Thyroid gland (tissue), 4 donors: ENCODE data around the gene VAV3. TPM values are rescaled to one million over a fixed set of nuclear protein-coding genes. Genes with fewer than 3 reads are reported as not detected.

Experiments
- DNase-seq, 2 donors: peaks; one replicate each; pipeline ENCODE4 v3.0.0-alpha.2; 2019
- H3K27ac ChIP-seq, 3 donors: fragments of 200-600 bp; sonication (generic); 1 replicate in 2 of 3; 2 replicates in 1 of 3; pipeline ENCODE4 v1.5.1; 2016 to 2019; ENCODE audit warnings: mild to moderate bottlenecking in 1 of 3, moderate library complexity in 1 of 3
- H3K27me3 ChIP-seq: fragments of 200-600 bp; sonication (generic); one replicate; pipeline ENCODE4 v1.5.1; 2019
- H3K36me3 ChIP-seq, 2 donors: fragments of 200-600 bp; sonication (generic); one replicate each; pipeline ENCODE4 v1.5.1; 2016 to 2019
- H3K4me1 ChIP-seq, 2 donors: fragments of 200-600 bp; sonication (generic); one replicate each; pipeline ENCODE4 v1.5.1; 2017 to 2019
- H3K4me3 ChIP-seq, 3 donors: fragments of 200-600 bp; sonication (generic); replicated peaks in 1 of 3; 1 replicate in 2 of 3; 2 replicates in 1 of 3; pipeline ENCODE4 v1.5.1; 2016; ENCODE audit warnings: mild to moderate bottlenecking in 1 of 3
- H3K9me3 ChIP-seq: fragments of 200-600 bp; sonication (generic); one replicate; pipeline ENCODE4 v1.5.1; 2017
- CTCF ChIP-seq, 6 experiments: fragments of 200-600 bp in 3 of 6; fragments of 450-650 bp in 3 of 6; sonication (generic) in 3 of 6; IDR thresholded peaks; one replicate each; pipeline ENCODE4 v1.5.1; 2016 to 2019; ENCODE audit warnings: antibody characterized with exemption in 6 of 6, mild to moderate bottlenecking in 2 of 6, inconsistent platforms in 1 of 6, moderate library complexity in 1 of 6
- POLR2A ChIP-seq, 2 donors: fragments of 450-650 bp; IDR thresholded peaks; one replicate each; pipeline ENCODE4 v1.6.1; 2017; ENCODE audit warnings: antibody characterized with exemption in 2 of 2, mild to moderate bottlenecking in 2 of 2, moderate library complexity in 1 of 2
- WGBS, 2 donors: methylation state at CpG; one replicate each; pipeline ENCODE4 v1.1.5; 2017; 5-methylcytosine and 5-hydroxymethylcytosine counted together
- intact Hi-C: fragments of 100-400 bp; cut with DNase I; formaldehyde crosslinking; loops from one replicate; pipeline ENCODE4 v1.15.1; 2023
- total RNA-seq, 4 donors: library from RNA; depleted of rRNA; stranded (reverse); fragments of >200 nt; gene quantifications; one replicate each; pipeline ENCODE4 v1.2.3, GENCODE V29; 2016

The VAV3 gene
- total RNA-seq, 4 donors from 2014 or later, result 14.8 to 22.8 (median 18.8) TPM

GRCh38 chr1:107930292-107930691 is 34.7 kb downstream of the VAV3 start:
- WGBS, 2 donors, result 89 to 94% methylated on average over 1 of the region's 1 CpG
- H3K27ac ChIP-seq, result no peak overlapping the region
- H3K36me3 ChIP-seq, result no peaks in the 10 kb centered on the region
- no peak for TF ChIP-seq CTCF (IDR thresholded peaks at IDR 0.05)
- TF ChIP-seq POLR2A (IDR thresholded peaks at IDR 0.05), result no peak
- intact Hi-C loops, result no loop called here
- no peak overlapping the region for H3K4me3 ChIP-seq
- H3K4me1 ChIP-seq, result no peaks in the 10 kb centered on the region
- H3K9me3 ChIP-seq, result no peaks in the 10 kb centered on the region
- H3K27me3 ChIP-seq, result no peaks in the 10 kb centered on the region
- DNase-seq, result no peak

GRCh38 chr1:107927820-107928219 is 37.2 kb downstream of the VAV3 start:
- no peaks in the 10 kb centered on the region for H3K36me3 ChIP-seq
- H3K27ac ChIP-seq, result no peak overlapping the region
- intact Hi-C loops, result no loop called here
- DNase-seq, result no peak
- TF ChIP-seq CTCF (IDR thresholded peaks at IDR 0.05) (no peak), POLR2A (IDR thresholded peaks at IDR 0.05) (no peak)
- no peak overlapping the region for H3K4me3 ChIP-seq
- WGBS, 2 donors, result 94 to 97% methylated on average over 2 of the region's 2 CpGs
- H3K9me3 ChIP-seq, result no peaks in the 10 kb centered on the region
- no peaks in the 10 kb centered on the region for H3K4me1 ChIP-seq
- no peaks in the 10 kb centered on the region for H3K27me3 ChIP-seq

- 88 to 97% methylated on average over 3 of the region's 3 CpGs for WGBS, 2 donors
Observed at GRCh38 chr1:107926436-107927080, 38.4 kb downstream of the VAV3 start.

GRCh38 chr1:107925565-107925964 is 39.4 kb downstream of the VAV3 start:
- Histone ChIP-seq H3K27me3 (no peaks in the 10 kb centered on the region), H3K9me3 (no peaks in the 10 kb centered on the region), H3K36me3 (no peaks in the 10 kb centered on the region), H3K4me3 (no peak overlapping the region), H3K4me1 (no peaks in the 10 kb centered on the region), H3K27ac (no peak overlapping the region)
- DNase-seq, result no peak
- 91 to 95% methylated on average over 1 of the region's 1 CpG for WGBS, 2 donors
- intact Hi-C loops, result no loop called here
- no peak for TF ChIP-seq POLR2A (IDR thresholded peaks at IDR 0.05)
- TF ChIP-seq CTCF (IDR thresholded peaks at IDR 0.05), result no peak

More at GRCh38 chr1:107926436-107927080, 38.4 kb downstream of the VAV3 start:
- Histone ChIP-seq H3K9me3 (no peaks in the 10 kb centered on the region), H3K27ac (no peak overlapping the region), H3K4me3 (no peak overlapping the region), H3K27me3 (no peaks in the 10 kb centered on the region), H3K36me3 (no peaks in the 10 kb centered on the region), H3K4me1 (no peaks in the 10 kb centered on the region)
- TF ChIP-seq CTCF (IDR thresholded peaks at IDR 0.05), result no peak
- no peak for TF ChIP-seq POLR2A (IDR thresholded peaks at IDR 0.05)
- intact Hi-C loops, result no loop called here
- no peak for DNase-seq

- DNase-seq, result no peak
- intact Hi-C loops, result no loop called here
- Histone ChIP-seq H3K9me3 (no peaks in the 10 kb centered on the region), H3K4me3 (no peak overlapping the region), H3K27me3 (no peaks in the 10 kb centered on the region), H3K36me3 (no peaks in the 10 kb centered on the region), H3K4me1 (no peaks in the 10 kb centered on the region), H3K27ac (no peak overlapping the region)
- 71 to 83% methylated on average over 6 of the region's 6 CpGs for WGBS, 2 donors
- TF ChIP-seq POLR2A (IDR thresholded peaks at IDR 0.05), result no peak
- no peak for TF ChIP-seq CTCF (IDR thresholded peaks at IDR 0.05)
Observed at GRCh38 chr1:107920999-107921398, 44.0 kb downstream of the VAV3 start.
